ENCODE results near the gene ITGA3. TPM values are rescaled to one million over a fixed set of nuclear protein-coding genes. Genes with fewer than 3 reads are reported as not detected.
"Not testable (repeated sequence)": the region's sequence is repeated elsewhere in the genome, so short reads cannot be mapped to it uniquely, and the experiment has no call there.

ITGA3 gene
- total RNA-seq, 2 donors from 2014 or later = 16.6 to 16.9 TPM

DNA sequence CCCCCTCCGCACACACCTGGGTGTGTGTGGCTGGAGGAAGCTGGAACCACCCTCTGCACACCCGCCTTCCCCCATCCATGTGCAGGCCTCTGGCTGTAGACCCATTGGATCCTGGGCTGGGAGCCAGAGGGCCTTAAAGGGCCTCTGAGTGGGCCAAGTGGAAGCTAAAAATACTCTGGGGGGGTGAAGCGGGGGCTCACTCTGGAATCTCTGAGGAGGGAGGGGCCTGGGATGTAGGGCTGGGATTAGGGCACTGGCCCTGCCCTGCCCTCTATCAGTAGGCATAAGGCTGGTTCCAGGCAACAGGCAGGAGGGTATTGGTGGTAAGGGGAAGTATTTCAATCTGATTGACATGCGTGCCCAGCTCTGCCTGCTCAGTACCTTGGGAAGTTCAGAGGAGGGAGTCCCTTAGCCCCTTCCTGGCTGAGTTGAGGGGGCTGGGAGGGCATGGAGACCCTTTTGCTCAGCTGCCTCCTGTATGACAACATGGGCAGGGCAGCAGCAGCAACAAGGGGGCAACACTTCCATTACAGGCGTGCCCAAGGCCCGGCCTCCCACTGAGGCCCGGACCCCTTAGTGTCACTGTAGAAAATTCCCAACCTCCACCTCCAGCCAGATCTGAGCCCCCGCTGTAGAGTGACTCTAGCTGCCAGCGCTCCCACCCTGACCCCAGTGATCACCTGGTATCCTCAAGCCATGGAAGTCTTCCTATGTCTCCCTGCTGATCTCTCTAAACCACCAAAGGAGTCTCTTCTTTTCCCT lies 5.2 kb downstream of the ITGA3 start:
- Mint-ChIP-seq H3K4me1 (ENCODE audit: low read depth) (peaks cover 12% of the 10 kb centered on the region), H3K27me3 (ENCODE audit: low read depth) (no peaks in the 10 kb centered on the region), H3K9me3 (no peaks in the 10 kb centered on the region), H3K27ac (no peak overlapping the region), H3K4me3 (no peak overlapping the region), H3K36me3 (ENCODE audit: insufficient read depth in 2 of 2) (no peaks in the 10 kb centered on the region)
- DNase-seq = no peak
- no peak for ATAC-seq (replicated peaks in 1 of 2)

DNA sequence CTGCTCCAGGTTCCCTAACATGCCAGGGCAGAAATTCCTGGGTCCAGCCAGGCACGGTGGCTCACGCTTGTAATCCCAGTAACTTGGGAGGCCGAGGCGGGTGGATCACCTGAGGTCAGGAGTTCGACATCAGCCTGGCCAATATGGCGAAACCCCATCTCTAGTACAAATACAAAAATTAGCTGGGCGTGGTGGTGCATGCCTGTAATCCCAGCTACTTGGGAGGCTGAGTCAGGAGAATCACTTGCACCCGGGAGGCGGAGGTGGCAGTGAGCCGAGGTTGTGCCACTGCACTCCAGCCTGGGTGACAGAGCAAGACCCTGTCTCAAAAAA lies 5.8 kb downstream of the ITGA3 start:
- not testable (repeated sequence) for H3K27me3 Mint-ChIP-seq (ENCODE audit: low read depth); H3K36me3 Mint-ChIP-seq (ENCODE audit: insufficient read depth in 2 of 2); DNase-seq; ATAC-seq (replicated peaks in 1 of 2); H3K9me3 Mint-ChIP-seq; H3K27ac Mint-ChIP-seq; H3K4me3 Mint-ChIP-seq
- peaks cover 12% of the 10 kb centered on the region for H3K4me1 Mint-ChIP-seq (ENCODE audit: low read depth)

DNA sequence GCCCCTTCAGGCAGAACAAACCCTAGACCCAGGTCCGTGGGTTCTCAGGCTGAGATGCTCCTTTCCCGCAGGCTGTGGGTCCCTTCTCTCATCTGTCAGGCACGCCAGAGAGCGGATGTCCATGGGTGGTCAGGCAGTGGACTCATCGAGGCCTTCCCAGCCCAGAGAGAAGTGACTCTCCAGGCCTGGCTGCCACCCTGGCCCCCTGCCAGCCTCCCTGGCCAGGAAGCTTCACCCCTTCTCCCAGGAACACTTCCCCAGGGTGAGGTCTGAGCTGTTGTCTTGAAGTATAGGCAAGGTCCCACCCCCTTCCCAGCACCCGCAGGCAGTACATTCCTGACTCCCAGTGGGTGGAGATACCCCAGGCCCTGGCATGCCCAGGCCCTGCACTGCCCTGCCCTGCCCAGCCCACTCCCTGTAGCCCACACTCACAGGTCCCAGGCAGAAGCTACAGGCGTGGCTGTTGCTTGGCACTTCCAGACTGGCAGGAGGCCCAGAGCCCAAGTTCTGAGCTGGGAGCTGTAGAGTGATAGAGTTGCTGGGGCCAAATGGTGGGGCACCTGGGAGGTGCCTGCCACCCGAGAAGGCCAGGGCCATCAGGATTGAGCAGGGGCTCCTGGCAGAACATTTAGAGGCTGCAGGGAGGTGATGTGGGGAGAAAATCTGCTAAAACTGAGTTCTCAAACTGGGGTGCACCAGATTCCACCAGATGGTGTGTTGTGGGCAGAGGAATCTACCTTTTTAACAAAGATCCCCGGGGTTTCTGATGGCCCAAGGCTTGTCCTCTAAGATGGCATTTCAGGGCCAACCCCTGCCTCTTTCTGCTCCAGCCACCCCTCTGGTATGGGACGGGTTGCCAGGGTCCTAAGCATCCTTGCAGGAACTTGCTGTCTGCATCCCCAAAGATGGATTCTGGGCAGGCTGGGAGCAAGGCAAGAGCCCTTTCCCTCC lies 6.7 kb downstream of the ITGA3 start:
- H3K36me3 Mint-ChIP-seq (ENCODE audit: insufficient read depth in 2 of 2) = no peaks in the 10 kb centered on the region
- no peak overlapping the region for H3K27ac Mint-ChIP-seq
- no peaks in the 10 kb centered on the region for H3K9me3 Mint-ChIP-seq
- H3K27me3 Mint-ChIP-seq (ENCODE audit: low read depth) = no peaks in the 10 kb centered on the region
- DNase-seq = no peak
- no peak overlapping the region for H3K4me3 Mint-ChIP-seq
- ATAC-seq (replicated peaks in 1 of 2) = no peak
- peaks cover 6% of the 10 kb centered on the region for H3K4me1 Mint-ChIP-seq (ENCODE audit: low read depth)

DNA sequence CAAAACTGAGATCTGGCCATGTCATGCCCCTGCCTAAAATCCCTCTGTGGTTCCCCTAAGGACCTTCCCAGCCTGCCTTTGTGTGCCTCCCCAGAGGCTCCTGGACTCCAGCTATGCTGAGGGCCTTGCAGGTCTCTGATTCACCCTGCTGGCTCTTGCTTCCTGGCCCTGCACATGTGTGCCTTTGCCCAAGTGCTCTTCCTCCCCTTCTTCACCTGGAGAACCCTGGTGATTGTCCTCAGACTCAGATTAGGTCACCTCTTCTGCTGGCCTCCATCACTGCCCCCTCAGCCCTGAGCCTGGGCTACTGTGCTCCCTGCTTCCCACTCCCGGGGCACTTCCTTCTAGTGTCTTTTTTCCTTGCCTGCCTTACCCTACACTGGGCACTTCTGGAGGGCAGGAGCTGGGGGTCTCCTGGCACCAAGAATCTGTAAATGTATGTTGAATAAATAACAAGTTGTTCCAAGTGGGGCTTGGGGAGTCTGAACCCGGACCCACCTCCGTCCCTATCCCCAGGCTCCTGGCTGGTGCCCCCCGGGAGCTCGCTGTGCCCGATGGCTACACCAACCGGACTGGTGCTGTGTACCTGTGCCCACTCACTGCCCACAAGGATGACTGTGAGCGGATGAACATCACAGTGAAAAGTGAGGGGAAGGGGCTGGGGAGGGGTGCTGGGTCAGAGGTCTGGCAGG lies 7.8 kb downstream of the ITGA3 start:
- H3K4me1 Mint-ChIP-seq (ENCODE audit: low read depth) = no peaks in the 10 kb centered on the region
- no peaks in the 10 kb centered on the region for H3K27me3 Mint-ChIP-seq (ENCODE audit: low read depth)
- H3K4me3 Mint-ChIP-seq = no peak overlapping the region
- ATAC-seq (replicated peaks in 1 of 2) = no peak
- DNase-seq = no peak
- no peak overlapping the region for H3K27ac Mint-ChIP-seq
- H3K36me3 Mint-ChIP-seq (ENCODE audit: insufficient read depth in 2 of 2) = no peaks in the 10 kb centered on the region
- H3K9me3 Mint-ChIP-seq = no peaks in the 10 kb centered on the region

DNA sequence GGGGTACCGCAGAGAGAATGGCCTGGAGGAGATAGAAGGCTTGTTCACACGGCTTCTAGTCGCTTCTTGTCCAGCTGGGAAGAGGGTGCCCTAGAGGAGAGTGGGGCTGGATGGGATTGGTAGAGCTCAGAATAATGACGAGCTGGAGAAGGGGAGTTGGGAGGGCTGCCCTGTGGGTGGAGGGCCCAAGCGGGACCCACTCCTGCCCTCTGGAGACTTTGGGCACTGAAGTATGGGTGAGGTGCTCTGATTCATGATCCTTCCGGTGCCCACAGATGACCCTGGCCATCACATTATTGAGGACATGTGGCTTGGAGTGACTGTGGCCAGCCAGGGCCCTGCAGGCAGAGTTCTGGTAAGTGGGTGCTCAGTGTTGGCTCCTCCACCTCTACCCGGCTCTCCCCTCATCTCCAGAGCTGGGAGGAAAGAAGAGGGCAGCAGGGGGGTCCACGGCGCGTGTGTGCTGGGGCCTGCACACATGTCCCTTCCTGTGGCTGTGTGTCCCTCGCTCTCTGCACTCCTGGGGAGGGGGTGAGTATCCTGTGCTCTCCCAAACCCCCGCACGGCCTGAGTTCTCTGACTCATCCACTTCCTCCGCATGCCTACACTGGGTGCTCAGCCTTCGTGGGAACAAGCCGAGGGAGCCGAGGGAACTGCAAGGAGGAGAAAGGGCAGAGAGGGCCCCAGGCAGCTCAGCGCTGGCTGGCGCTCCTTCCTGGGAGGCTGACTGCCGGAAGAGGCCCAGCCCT lies 8.5 kb downstream of the ITGA3 start:
- Mint-ChIP-seq H3K36me3 (ENCODE audit: insufficient read depth in 2 of 2) (no peaks in the 10 kb centered on the region), H3K4me3 (no peak overlapping the region), H3K9me3 (no peaks in the 10 kb centered on the region), H3K4me1 (ENCODE audit: low read depth) (no peaks in the 10 kb centered on the region), H3K27me3 (ENCODE audit: low read depth) (no peaks in the 10 kb centered on the region), H3K27ac (no peak overlapping the region)
- no peak for DNase-seq
- no peak for ATAC-seq (replicated peaks in 1 of 2)

DNA sequence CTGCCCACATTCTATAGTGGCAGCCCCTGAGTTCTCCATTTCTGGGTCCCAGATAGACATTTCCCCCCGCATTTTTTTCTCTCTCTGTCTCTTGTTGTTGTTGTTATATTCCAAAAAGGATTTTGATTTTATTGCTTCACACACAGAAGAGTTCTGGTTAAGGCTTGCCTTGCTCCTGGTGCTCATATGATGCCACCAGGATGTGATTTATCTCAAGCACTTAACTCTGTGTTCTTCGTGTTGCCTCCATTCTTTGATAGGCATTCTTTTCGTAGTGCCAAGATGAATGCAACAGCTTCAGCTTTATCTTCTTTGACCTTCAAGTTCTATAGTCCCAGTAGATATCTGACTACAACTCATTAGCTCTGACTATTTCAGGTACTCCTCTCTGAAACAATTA lies 9.1 kb downstream of the ITGA3 start:
- Mint-ChIP-seq H3K27me3 (ENCODE audit: low read depth) (no peaks in the 10 kb centered on the region), H3K4me1 (ENCODE audit: low read depth) (no peaks in the 10 kb centered on the region), H3K4me3 (no peak overlapping the region), H3K36me3 (ENCODE audit: insufficient read depth in 2 of 2) (no peaks in the 10 kb centered on the region), H3K9me3 (no peaks in the 10 kb centered on the region), H3K27ac (no peak overlapping the region)
- ATAC-seq (replicated peaks in 1 of 2) (no peak), DNase-seq (no peak)

DNA sequence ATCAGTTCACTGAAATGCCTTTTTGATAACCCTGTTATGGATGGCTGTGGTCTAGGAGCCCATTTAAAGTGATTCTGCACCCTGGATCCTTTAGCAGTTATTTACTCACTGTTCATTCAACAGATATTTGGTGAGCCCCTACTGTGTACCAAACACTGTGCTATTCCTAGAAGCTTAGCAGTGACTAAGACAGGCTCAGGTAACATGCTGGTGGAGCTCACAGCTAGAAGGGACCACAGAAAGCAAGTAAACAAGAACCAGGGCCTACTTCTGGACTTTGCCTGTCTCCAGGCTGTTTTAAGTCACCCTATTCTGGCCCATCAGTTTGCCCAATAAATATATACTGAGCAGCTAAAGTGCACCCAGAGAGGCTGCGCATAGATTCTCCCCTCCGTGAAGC lies 11.1 kb downstream of the ITGA3 start:
- Mint-ChIP-seq H3K4me1 (ENCODE audit: low read depth) (no peaks in the 10 kb centered on the region), H3K27me3 (ENCODE audit: low read depth) (no peaks in the 10 kb centered on the region), H3K27ac (no peak overlapping the region), H3K9me3 (peaks cover 0 to 3% of the 10 kb centered on the region in 2 donors), H3K36me3 (ENCODE audit: insufficient read depth in 2 of 2) (peaks cover 9 to 10% of the 10 kb centered on the region in 2 donors), H3K4me3 (no peak overlapping the region)
- no peak for ATAC-seq (replicated peaks in 1 of 2)
- DNase-seq = no peak

DNA sequence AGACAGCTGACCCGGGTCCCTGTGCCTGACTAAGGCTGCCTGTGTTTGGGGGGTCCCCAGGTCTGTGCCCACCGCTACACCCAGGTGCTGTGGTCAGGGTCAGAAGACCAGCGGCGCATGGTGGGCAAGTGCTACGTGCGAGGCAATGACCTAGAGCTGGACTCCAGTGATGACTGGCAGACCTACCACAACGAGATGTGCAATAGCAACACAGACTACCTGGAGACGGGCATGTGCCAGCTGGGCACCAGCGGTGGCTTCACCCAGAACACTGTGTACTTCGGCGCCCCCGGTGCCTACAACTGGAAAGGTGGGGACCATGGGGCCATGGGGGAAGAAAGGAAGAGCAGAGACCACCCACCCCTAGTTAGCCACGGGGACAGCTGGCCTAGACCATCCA lies 12.1 kb downstream of the ITGA3 start:
- Mint-ChIP-seq H3K4me3 (no peak overlapping the region), H3K36me3 (ENCODE audit: insufficient read depth in 2 of 2) (peaks cover 9 to 13% of the 10 kb centered on the region in 2 donors), H3K9me3 (peaks cover 0 to 3% of the 10 kb centered on the region in 2 donors), H3K27me3 (ENCODE audit: low read depth) (no peaks in the 10 kb centered on the region), H3K4me1 (ENCODE audit: low read depth) (no peaks in the 10 kb centered on the region), H3K27ac (no peak overlapping the region)
- ATAC-seq (replicated peaks in 1 of 2) (no peak), DNase-seq (no peak)

DNA sequence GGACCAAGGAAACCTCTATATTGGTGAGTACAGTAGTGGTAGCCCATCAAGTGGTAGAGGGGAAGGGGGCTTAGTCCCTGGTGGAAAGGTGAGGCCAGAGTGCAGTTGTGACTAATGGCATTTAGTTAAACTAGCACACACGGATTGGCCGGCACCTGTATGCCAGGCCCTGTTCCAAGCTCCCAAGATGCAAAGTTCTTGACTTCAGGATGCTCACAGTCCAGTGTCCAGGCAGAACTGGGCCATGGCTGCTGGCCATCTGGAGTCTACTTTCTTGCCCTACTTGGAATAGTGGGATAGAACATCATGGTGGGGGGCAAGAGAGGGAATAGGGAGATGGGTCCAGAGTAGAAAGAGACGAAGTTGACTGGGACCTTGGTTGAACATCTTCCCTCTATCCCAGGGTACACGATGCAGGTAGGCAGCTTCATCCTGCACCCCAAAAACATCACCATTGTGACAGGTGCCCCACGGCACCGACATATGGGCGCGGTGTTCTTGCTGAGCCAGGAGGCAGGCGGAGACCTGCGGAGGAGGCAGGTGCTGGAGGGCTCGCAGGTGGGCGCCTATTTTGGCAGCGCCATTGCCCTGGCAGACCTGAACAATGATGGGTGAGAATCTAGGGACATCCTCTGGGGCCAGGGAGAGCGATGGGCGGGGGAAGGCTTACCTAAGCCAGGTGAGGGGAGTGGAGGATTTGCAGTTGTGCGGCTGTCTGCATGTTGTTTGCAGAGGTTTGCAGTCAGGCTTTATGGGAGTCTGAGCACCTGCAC lies 15.2 kb downstream of the ITGA3 start:
- DNase-seq (no peak), ATAC-seq (replicated peaks in 1 of 2) (no peak)
- Mint-ChIP-seq H3K27me3 (ENCODE audit: low read depth) (no peaks in the 10 kb centered on the region), H3K9me3 (peaks cover 0 to 3% of the 10 kb centered on the region in 2 donors), H3K36me3 (ENCODE audit: insufficient read depth in 2 of 2) (peaks cover 9 to 13% of the 10 kb centered on the region in 2 donors), H3K4me3 (no peak overlapping the region), H3K27ac (no peak overlapping the region), H3K4me1 (ENCODE audit: low read depth) (no peaks in the 10 kb centered on the region)

DNA sequence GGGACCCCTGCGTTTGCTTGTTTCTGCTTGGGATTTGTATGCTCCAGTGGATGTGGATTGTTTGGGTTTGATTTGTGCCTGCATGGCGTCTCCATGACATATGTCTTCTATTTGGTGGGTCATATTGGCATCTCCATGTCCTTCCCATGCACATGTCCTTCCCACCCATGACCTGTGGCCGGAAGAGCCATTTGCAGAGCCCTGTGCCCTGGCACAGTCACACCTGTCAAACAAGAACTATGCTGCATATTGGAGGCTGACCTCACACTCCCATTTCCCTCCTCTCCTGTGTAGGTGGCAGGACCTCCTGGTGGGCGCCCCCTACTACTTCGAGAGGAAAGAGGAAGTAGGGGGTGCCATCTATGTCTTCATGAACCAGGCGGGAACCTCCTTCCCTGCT lies 15.8 kb downstream of the ITGA3 start:
- no peak for ATAC-seq (replicated peaks in 1 of 2)
- H3K36me3 Mint-ChIP-seq (ENCODE audit: insufficient read depth in 2 of 2) = peaks cover 9 to 13% of the 10 kb centered on the region in 2 donors
- no peaks in the 10 kb centered on the region for H3K4me1 Mint-ChIP-seq (ENCODE audit: low read depth)

DNA sequence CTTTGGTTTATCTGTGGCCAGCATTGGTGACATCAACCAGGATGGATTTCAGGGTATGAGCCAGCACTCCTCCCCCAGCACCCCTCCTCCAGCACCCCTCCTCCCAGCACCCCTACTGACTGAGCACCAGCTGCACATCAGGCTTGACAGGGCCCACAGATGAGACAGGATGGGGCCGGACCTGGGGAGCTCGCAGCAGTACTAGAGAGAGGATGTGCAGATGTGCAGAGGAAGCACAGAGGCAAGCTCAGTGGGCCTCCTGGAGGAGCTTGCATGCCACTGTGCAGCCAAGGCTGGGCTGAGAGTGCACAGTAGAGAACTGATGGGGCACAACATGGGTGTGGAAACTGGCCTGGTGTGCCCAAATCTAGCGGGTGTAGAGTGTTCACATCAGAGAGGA lies 16.2 kb downstream of the ITGA3 start:
- Mint-ChIP-seq H3K4me1 (ENCODE audit: low read depth) (no peaks in the 10 kb centered on the region), H3K27me3 (ENCODE audit: low read depth) (no peaks in the 10 kb centered on the region), H3K36me3 (ENCODE audit: insufficient read depth in 2 of 2) (peaks cover 9 to 13% of the 10 kb centered on the region in 2 donors), H3K9me3 (peaks cover 0 to 3% of the 10 kb centered on the region in 2 donors), H3K4me3 (no peak overlapping the region), H3K27ac (no peak overlapping the region)
- ATAC-seq (replicated peaks in 1 of 2) (no peak), DNase-seq (no peak)

More for the DNA sequence above, 15.8 kb downstream of the ITGA3 start:
- Mint-ChIP-seq H3K27ac (no peak overlapping the region), H3K9me3 (peaks cover 0 to 3% of the 10 kb centered on the region in 2 donors), H3K4me3 (no peak overlapping the region), H3K27me3 (ENCODE audit: low read depth) (no peaks in the 10 kb centered on the region)
- DNase-seq = no peak

DNA sequence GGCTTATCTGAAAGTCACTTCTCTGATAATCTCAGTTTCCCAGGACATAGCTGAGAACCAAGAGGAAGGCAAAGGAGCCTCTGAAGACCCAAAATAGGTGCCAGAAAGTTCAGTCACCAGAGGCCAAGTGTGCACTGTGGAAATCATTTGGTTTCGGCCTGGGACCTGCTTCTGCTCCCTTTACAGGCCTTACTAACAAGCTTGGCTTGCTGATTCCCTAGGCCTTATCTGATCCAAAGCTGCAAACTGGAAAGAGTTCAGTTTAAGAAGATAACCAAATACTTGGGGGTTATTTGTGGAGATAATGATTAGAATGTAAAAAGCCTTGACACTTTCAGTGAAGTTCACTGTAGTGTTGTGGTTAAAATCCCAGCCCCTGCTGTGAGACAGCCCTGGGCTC lies 17.0 kb downstream of the ITGA3 start:
- no peak overlapping the region for H3K27ac Mint-ChIP-seq
- DNase-seq = no peak
- ATAC-seq (replicated peaks in 1 of 2) = no peak
- no peaks in the 10 kb centered on the region for H3K4me1 Mint-ChIP-seq (ENCODE audit: low read depth)
- H3K4me3 Mint-ChIP-seq = no peak overlapping the region
- H3K9me3 Mint-ChIP-seq = peaks cover 0 to 3% of the 10 kb centered on the region in 2 donors
- H3K36me3 Mint-ChIP-seq (ENCODE audit: insufficient read depth in 2 of 2) = peaks cover 9 to 13% of the 10 kb centered on the region in 2 donors
- H3K27me3 Mint-ChIP-seq (ENCODE audit: low read depth) = no peaks in the 10 kb centered on the region

Data from activated T-cell treated with anti-CD3 and anti-CD28 coated beads, Interleukin-2, amount 50 U/mL, for 72 hours (primary cell).